ENCODE data around the gene TANGO6.

The TANGO6 gene

DNA sequence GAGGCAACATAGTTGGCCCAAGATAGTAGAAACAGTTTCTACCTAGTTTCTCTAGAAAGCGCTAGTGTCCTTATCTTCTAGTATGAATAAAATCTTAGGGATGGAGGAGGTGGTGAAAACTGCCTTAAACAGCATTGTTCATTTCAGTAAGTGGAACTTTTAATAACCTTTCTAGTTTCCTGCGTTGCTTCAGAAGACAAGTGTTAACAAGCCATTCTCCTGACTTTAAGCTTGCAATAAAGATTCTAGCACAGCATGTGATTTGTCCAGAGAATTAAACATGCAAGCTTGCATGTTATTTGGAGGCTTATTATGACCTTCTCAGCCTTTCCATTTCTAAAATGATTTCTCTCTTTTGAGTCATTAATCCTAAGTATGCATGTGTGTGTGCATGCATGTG, 72.3 kb downstream of the TANGO6 start:
- DNase-seq, result no peak

- DNase-seq, result no peak
Measured at GRCh38 chr16:68917541-68917940, 74.2 kb downstream of the TANGO6 start.

DNA sequence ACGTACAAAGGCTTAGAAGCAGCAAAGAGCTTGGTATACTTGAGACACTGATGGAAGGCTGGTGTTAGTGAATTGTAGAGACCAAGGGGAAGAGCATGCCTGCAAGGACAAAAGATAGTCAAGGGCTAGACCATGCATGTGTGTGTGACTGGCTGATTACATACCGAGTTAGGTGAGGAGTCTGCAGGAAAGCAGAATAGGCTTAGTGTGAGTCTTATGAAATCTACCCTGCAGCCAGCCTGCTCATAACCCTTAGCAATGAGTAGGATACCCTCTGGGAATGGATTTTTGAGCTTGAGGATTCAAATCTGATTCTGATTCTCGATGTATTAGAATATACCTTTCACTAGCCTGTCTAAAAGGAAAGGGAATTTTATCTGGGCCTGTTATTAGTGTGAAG, 77.0 kb downstream of the TANGO6 start:
- no peak for DNase-seq

DNA sequence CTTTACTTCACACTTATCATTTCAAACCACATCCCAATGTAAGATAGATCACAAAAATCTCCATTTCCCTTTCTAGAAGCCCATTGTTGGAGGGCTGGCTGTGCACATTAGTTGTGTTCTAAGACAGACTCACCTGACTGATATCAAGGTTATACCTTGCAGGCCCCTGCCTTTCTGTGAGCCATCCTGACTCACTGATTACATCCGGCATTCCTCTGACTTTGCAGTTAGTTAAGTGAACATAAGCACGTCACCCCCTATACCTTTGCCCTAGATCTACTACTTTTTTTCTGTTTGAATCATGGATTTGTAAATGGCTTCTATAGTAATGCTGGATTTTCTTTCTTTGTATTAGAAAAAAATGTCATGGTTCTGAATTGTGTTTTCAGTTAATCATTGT, 78.3 kb downstream of the TANGO6 start:
- DNase-seq, result no peak

- no peak for DNase-seq
Measured at GRCh38 chr16:68923116-68923515, 79.8 kb downstream of the TANGO6 start.

DNA sequence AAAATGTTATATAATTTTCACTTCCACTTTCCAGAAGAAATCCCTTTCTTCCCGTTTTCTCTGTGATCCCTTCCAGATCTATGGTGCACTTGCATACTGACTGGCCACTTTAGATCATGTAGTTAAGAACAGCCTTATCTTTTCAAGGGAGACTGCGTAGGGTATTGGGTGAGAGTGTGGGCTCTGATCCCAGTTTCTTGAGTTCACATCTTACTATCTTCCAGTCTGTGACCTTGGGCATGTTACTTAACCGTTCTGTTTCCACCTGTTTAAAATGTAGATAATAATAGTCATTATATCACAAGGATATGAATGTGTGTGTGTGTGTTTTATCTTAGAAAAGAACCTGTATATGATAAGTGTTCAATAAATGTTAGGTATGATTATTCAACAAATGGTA, 83.7 kb downstream of the TANGO6 start:
- DNase-seq, result no peak

DNA sequence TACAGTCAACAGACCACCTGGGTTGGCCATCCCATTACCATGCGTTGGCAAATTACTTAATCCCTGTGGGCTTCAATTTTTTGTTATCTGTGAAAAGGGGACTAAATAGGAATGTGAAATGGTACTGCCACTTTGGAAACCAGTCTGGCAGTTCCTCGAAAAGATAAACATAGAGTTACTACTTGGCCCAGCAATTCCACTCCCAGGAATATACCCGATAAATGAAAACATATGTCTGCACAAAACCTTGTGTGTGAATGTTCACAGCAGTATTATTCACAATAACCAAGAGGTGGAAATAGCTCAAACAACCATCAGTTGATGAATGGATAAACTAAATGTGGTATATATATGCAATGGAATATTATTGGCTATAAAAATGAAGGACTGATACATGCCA, 87.9 kb downstream of the TANGO6 start:
- no peak for DNase-seq

GRCh38 chr16:68934402-68934801, 91.1 kb downstream of the TANGO6 start:
- DNase-seq, result no peak

DNA sequence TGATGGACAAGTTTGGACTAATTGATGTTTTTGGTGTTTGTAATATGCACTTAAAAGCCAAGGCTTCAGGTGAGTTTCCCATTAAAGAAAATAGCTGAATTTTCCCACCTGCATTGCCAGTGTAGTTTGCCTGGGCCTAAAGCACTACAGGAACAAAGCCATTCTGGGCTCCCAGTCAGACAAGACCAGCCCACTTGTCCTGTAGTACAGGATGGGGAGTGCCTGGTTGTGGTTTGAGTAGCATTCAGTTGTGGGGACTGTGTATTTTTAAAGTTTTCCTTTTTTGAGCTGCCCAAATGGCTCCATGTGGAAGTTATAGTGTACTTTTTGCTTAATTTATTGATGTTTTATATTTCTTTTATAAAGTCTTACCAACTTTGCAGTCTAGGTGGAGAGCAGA, 91.7 kb downstream of the TANGO6 start:
- DNase-seq, result no peak

DNA sequence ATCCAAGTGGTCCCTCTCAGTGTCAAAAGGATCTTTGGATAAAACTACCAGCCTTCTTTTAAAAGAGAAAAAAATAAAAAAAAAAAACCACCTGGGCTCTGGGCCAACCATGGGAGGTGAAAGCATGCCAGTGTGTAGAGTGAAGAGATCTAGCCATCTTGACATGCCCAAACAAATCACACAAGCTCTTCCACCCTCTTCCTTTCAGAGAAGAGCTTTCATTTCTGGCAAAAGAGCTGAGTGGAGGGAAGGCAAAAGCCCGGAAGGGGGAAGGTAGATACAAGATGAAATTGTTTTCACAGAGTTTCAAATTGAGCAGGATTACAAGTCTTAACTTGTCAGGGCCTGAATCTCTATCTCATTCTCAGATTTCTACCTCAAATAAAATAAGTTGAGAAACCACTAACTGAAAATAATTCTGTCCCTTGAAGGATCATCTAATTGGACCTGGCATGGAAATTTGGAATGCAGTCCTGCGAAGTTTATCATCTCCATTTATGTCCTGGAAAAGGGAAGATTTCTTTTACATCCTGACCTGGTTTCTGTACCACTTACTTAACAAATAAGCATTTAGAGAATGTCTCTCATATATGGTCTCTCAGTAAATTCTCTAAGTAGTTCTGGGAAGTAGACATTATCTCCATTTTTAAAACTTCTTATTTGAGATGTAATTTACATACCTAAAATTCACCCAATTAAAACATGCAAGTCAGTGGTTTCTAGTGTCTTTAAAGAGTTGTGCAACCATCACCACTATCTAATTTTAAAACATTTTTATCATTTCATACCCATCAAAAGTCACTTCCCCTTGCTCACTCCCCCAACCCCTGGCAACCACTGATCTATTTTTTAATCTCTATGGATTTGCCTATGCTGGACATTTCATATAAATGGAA, 93.7 kb downstream of the TANGO6 start:
- no peak for DNase-seq

- DNase-seq, result no peak
Measured at GRCh38 chr16:68939692-68940320, 96.5 kb downstream of the TANGO6 start.

DNA sequence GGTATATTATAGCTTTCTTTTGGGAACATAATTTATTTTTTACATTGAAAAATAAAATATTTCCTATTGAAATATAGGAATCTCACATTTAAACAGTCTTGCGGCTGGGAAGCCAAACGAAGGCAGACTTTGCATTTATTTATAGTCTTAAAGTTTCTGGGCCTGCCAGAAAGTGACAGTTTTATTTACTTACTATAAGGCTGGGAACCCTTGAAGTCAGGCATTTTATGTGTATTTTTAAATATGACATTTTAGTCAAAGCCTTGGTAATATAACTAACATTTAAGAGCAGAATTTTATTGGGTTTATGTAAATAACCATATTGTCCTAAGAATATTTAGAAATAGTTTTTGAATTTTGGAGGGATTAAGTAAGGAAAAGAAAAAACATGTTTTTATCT, 97.5 kb downstream of the TANGO6 start:
- DNase-seq, result no peak

GRCh38 chr16:68943961-68944360, 100.6 kb downstream of the TANGO6 start:
- no peak for DNase-seq

GRCh38 chr16:68948230-68948910, 105.0 kb downstream of the TANGO6 start:
- no peak for DNase-seq

DNA sequence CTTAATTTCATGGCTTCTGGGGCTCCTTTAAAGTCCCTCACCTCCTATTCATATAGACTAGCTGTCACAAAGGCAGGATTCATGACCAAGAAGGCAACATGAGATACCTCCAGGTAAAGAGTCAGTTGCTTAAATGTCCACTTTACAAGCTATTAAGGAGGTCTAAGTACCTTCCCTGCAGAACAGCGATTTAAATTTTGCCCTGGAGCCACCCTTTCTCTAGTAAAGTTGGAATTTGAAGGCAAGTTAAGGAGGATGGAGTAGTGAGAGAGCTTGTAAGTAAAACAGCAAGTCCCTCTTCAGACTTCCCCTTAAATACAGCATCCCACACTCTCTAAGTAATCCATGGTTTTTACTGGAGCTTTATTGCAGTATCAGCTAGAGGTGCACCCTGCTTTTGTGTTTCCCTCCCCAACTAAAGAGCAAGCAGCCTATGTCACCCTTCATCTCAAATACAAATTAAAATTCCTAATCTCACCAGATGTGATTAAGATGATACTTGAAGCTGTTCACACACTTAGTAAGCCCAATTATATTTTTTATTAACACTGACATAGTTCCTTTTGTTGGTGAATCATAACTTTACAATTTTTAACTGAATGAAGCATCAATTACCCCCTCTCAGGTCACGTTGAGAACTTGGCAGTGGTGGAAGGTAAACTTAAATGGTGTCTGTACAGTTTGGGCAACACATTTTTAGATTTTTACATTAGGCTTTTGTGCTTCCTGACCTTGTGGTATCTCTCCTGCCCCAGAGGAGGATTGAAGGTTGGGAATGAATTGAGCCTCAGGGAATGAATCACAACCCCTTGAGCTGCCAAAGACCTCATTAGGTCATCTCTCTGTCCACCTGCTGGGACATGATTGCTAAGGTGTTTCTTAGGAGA, 108.9 kb downstream of the TANGO6 start:
- no peak for DNase-seq

- DNase-seq, result peak; percentile 52
Measured at GRCh38 chr16:68954911-68955635, 111.7 kb downstream of the TANGO6 start.

- no peak for DNase-seq
Measured at GRCh38 chr16:68960910-68961309, 117.6 kb downstream of the TANGO6 start.

DNA sequence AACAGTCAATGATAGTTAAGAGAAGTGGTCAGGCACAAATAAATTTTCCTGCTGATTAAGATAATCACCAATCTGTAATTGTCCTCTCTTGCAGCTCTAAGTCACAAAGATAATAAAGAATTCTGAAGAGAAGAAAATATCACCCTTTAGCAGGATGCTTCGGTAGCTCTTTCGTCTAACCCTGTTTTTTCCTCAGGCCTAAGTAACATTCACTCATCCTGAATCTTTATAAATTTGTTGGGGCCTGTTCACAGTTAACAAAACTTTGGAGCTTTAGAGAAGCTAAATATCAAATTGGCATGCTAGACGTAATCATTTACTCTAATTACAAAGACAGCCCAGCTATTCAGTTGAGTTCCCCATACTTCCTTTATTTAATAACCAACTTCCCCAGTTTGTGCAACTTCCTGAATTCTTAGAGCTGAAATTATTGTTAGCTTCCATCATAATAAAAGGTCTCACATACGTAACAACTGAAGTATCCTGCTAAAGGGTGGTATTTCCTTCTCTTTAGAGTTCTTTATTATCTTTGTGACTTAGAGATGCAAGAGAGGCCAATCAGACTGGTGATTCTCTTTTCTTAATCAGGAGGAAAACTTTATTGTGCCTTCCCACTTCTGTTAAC, 118.6 kb downstream of the TANGO6 start:
- DNase-seq, result no peak

- DNase-seq, result no peak
Measured at GRCh38 chr16:68969338-68969737, 126.0 kb downstream of the TANGO6 start.

GRCh38 chr16:68972013-68972412, 128.7 kb downstream of the TANGO6 start:
- peak; percentile 81 for DNase-seq

GRCh38 chr16:68972720-68973119, 129.4 kb downstream of the TANGO6 start:
- DNase-seq, result peak; percentile 41
